Natural killer cell (primary cell): ENCODE data around the gene USP3. TPM values are rescaled to one million over a fixed set of nuclear protein-coding genes. Genes with fewer than 3 reads are reported as not detected.

ENCODE experiments used
- ATAC-seq, 3 donors: fragments of 150-1000 bp in 2 of 3; fragments of 200-7000 bp in 1 of 3; cut with Tn5 transposase; 1 replicate in 1 of 3; 2 replicates in 2 of 3; pipeline ENCODE4 v1.10.0; 2021; ENCODE audit warnings: mild to moderate bottlenecking in 2 of 3, moderate library complexity in 2 of 3
- DNase-seq, 2 donors: peaks; one replicate each; pipeline versions ENCODE4 v3.0.0 to v3.0.0-alpha.2; 2013 to 2021; ENCODE audit warnings: mixed read lengths in 1 of 2
- H3K27ac ChIP-seq: one replicate; pipeline ENCODE4 v1.5.1; 2013; ENCODE audit warnings: mild to moderate bottlenecking, low read length
- H3K27me3 ChIP-seq: one replicate; pipeline ENCODE4 v1.6.1; 2013; ENCODE audit warnings: low read length; ENCODE audit not compliant: control insufficient read depth, insufficient read depth
- H3K36me3 ChIP-seq: one replicate; pipeline ENCODE4 v1.6.1; 2013; ENCODE audit warnings: low read length; ENCODE audit not compliant: control insufficient read depth, insufficient read depth
- H3K4me1 ChIP-seq: one replicate; pipeline ENCODE4 v1.6.1; 2013; ENCODE audit warnings: low read length; ENCODE audit not compliant: control insufficient read depth, insufficient read depth
- H3K4me3 ChIP-seq: one replicate; pipeline ENCODE4 v1.5.1; 2013; ENCODE audit warnings: low read length
- H3K9me3 ChIP-seq: one replicate; pipeline ENCODE4 v1.6.1; 2013; ENCODE audit warnings: low read length; ENCODE audit not compliant: control insufficient read depth, insufficient read depth
- H3K27ac Mint-ChIP-seq, 2 donors: one replicate each; pipeline ENCODE4 v1.8.0; 2022; ENCODE audit warnings: mild to moderate bottlenecking in 2 of 2, mixed read lengths in 2 of 2, moderate library complexity in 1 of 2
- H3K27me3 Mint-ChIP-seq, 2 donors: one replicate each; pipeline ENCODE4 v1.8.0; 2022; ENCODE audit warnings: low read depth in 2 of 2, mixed read lengths in 2 of 2
- H3K36me3 Mint-ChIP-seq: one replicate; pipeline ENCODE4 v1.8.0; 2022; ENCODE audit warnings: mixed read lengths
- H3K4me1 Mint-ChIP-seq, 2 donors: one replicate each; pipeline ENCODE4 v1.8.0; 2022; ENCODE audit warnings: mixed read lengths in 2 of 2
- H3K4me3 Mint-ChIP-seq: one replicate; pipeline ENCODE4 v1.8.0; 2022; ENCODE audit warnings: mild to moderate bottlenecking, moderate library complexity, mixed read lengths
- H3K9me3 Mint-ChIP-seq, 2 donors: one replicate each; pipeline ENCODE4 v1.8.0; 2022; ENCODE audit warnings: mixed read lengths in 2 of 2
- CTCF ChIP-seq: fragments of 200-600 bp; IDR thresholded peaks from one replicate; pipeline ENCODE4 v1.8.0; 2022; ENCODE audit warnings: antibody characterized with exemption
- WGBS: methylation state at CpG from one replicate; pipeline ENCODE4 v1.1.7; 2013; ENCODE audit warnings: missing lambda C conversion rate; ENCODE audit not compliant: insufficient coverage; 5-methylcytosine and 5-hydroxymethylcytosine counted together
- intact Hi-C: fragments of 100-400 bp; cut with micrococcal nuclease; formaldehyde crosslinking; loops from one replicate; pipeline ENCODE4 v1.14.2; 2022
- total RNA-seq, 4 donors: library from RNA; stranded (reverse); fragments of 120-200 nt in 1 of 4; gene quantifications; one replicate each; pipeline versions ENCODE4 v1.2.3 to v1.2.4, GENCODE V29; 2013 to 2022

The USP3 gene
- total RNA-seq, 3 donors from 2014 or later (not counting 1 experiment from before 2014, with no cell fraction given) = 163 to 187 (median 169) TPM

- intact Hi-C loops = no loop called here
- no peak for TF ChIP-seq CTCF
- H3K4me1 ChIP-seq = no peaks in the 10 kb centered on the region
- H3K4me3 ChIP-seq = no peak overlapping the region
- H3K4me3 Mint-ChIP-seq = no peak overlapping the region
- no peak overlapping the region for H3K27ac Mint-ChIP-seq
- H3K36me3 ChIP-seq = peaks cover 90% of the 10 kb centered on the region
- H3K27me3 Mint-ChIP-seq = no peaks in the 10 kb centered on the region
- ATAC-seq = no peak
- peaks cover 0 to 5% of the 10 kb centered on the region in 2 donors for H3K4me1 Mint-ChIP-seq
- no peak overlapping the region for H3K27ac ChIP-seq
- no peaks in the 10 kb centered on the region for H3K9me3 Mint-ChIP-seq
- H3K9me3 ChIP-seq = no peaks in the 10 kb centered on the region
- no peak for DNase-seq
- WGBS = 97% methylated on average over 11 of the region's 13 CpGs
- no peaks in the 10 kb centered on the region for H3K27me3 ChIP-seq
- peaks cover 50% of the 10 kb centered on the region for H3K36me3 Mint-ChIP-seq
Observed at GRCh38 chr15:63628123-63628822, 123.9 kb downstream of the USP3 start.

GRCh38 chr15:63630036-63630751, 125.8 kb downstream of the USP3 start:
- no peaks in the 10 kb centered on the region for H3K4me1 ChIP-seq
- no peaks in the 10 kb centered on the region for H3K27me3 Mint-ChIP-seq
- no peak for TF ChIP-seq CTCF
- peaks cover 0 to 5% of the 10 kb centered on the region in 2 donors for H3K4me1 Mint-ChIP-seq
- H3K36me3 Mint-ChIP-seq = peaks cover 59% of the 10 kb centered on the region
- no peaks in the 10 kb centered on the region for H3K27me3 ChIP-seq
- H3K9me3 Mint-ChIP-seq = no peaks in the 10 kb centered on the region
- ATAC-seq (no peak), DNase-seq (no peak)
- H3K27ac Mint-ChIP-seq = peak overlapping the region in 1 of 2 donors; percentile 9
- no peak overlapping the region for H3K27ac ChIP-seq
- intact Hi-C loops = no loop called here
- H3K9me3 ChIP-seq = no peaks in the 10 kb centered on the region
- H3K36me3 ChIP-seq = peaks cover 90% of the 10 kb centered on the region
- WGBS = 94% methylated on average over 5 of the region's 7 CpGs
- no peak overlapping the region for H3K4me3 ChIP-seq
- H3K4me3 Mint-ChIP-seq = no peak overlapping the region

DNA sequence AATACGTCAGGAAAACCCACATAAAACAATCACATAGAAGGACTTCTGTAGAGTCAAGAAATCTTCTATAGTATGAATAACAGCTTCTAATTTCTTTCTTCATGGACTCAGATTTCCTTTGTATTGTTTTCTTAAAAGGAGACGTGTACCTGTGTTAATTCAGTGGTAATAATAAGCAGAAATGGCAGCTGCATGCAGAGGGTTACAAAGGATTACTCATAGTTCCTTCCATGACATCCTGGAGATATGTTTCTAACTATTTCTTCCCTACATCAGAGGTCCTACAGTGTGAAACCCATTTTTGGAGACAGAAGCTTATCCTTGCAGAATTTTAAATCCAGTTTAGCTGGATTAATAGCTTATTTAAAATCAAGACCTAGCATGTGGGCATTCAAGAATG, 128.9 kb downstream of the USP3 start:
- H3K27ac ChIP-seq = no peak overlapping the region
- intact Hi-C loops = no loop called here
- H3K9me3 ChIP-seq = no peaks in the 10 kb centered on the region
- Mint-ChIP-seq H3K4me1 (peaks cover 0 to 5% of the 10 kb centered on the region in 2 donors), H3K4me3 (no peak overlapping the region), H3K9me3 (no peaks in the 10 kb centered on the region), H3K36me3 (peaks cover 50% of the 10 kb centered on the region), H3K27ac (no peak overlapping the region), H3K27me3 (no peaks in the 10 kb centered on the region)
- no peaks in the 10 kb centered on the region for H3K27me3 ChIP-seq
- H3K4me3 ChIP-seq = no peak overlapping the region
- WGBS = 100% methylated on average over 1 of the region's 2 CpGs
- H3K36me3 ChIP-seq = peaks cover 91% of the 10 kb centered on the region
- no peak for TF ChIP-seq CTCF
- no peak for DNase-seq
- ATAC-seq = no peak
- H3K4me1 ChIP-seq = no peaks in the 10 kb centered on the region
